Neuronal stem cell (in vitro differentiated cells): ENCODE measurements around the gene SLC22A16.
"Not testable (repeated sequence)": the region's sequence is repeated elsewhere in the genome, so short reads cannot be mapped to it uniquely, and the experiment has no call there.

ENCODE experiments used
- DNase-seq: peaks from one replicate; pipeline ENCODE4 v3.0.0-alpha.2; 2013; ENCODE audit warnings: low spot score
- H2AFZ ChIP-seq: one replicate; pipeline ENCODE4 v1.6.1; 2013; ENCODE audit warnings: mild to moderate bottlenecking, low read length, inconsistent platforms
- H2AK5ac ChIP-seq: 2 replicates; pipeline ENCODE4 v1.6.1; 2013; ENCODE audit warnings: low read depth, mild to moderate bottlenecking, inconsistent platforms, low read length, moderate library complexity, mixed read lengths
- H2BK120ac ChIP-seq: 2 replicates; pipeline ENCODE4 v1.6.1; 2013; ENCODE audit warnings: low read depth, mild to moderate bottlenecking, inconsistent platforms, low read length, moderate library complexity, mixed read lengths
- H2BK12ac ChIP-seq: one replicate; pipeline ENCODE4 v1.6.1; 2013; ENCODE audit warnings: low read length, inconsistent platforms
- H2BK15ac ChIP-seq: 2 replicates; pipeline ENCODE4 v1.6.1; 2013; ENCODE audit warnings: mild to moderate bottlenecking, low read length, inconsistent platforms, mixed read lengths
- H2BK5ac ChIP-seq: one replicate; pipeline ENCODE4 v1.6.1; 2013; ENCODE audit warnings: inconsistent platforms, mild to moderate bottlenecking, low read length, moderate library complexity
- H3K14ac ChIP-seq: one replicate; pipeline ENCODE4 v1.6.1; 2013; ENCODE audit warnings: low read length, inconsistent platforms
- H3K18ac ChIP-seq: 2 replicates; pipeline ENCODE4 v1.6.1; 2013; ENCODE audit warnings: low read length, inconsistent platforms
- H3K23ac ChIP-seq: 2 replicates; pipeline ENCODE4 v1.6.1; 2013; ENCODE audit warnings: low read depth, mild to moderate bottlenecking, mixed read lengths, low read length, inconsistent platforms; ENCODE audit not compliant: poor library complexity
- H3K27ac ChIP-seq: replicated peaks from 3 replicates; pipeline ENCODE4 v1.5.1; 2013; ENCODE audit warnings: low read length, inconsistent platforms
- H3K27me3 ChIP-seq, 3 experiments: 2 replicates each; pipeline ENCODE4 v1.6.1; 2013; ENCODE audit warnings: low read length in 3 of 3, mild to moderate bottlenecking in 2 of 3, inconsistent platforms in 1 of 3, low read depth in 1 of 3, mixed read lengths in 1 of 3, moderate library complexity in 1 of 3; ENCODE audit not compliant: control insufficient read depth in 3 of 3, insufficient read depth in 3 of 3
- H3K36me3 ChIP-seq, 2 donors: replicated peaks in 1 of 2; 2 replicates each; pipeline ENCODE4 v1.6.1; 2013; ENCODE audit warnings: low read length in 2 of 2; ENCODE audit not compliant: control insufficient read depth in 2 of 2, insufficient read depth in 2 of 2
- H3K4ac ChIP-seq: 2 replicates; pipeline ENCODE4 v1.6.1; 2013; ENCODE audit warnings: inconsistent platforms, mild to moderate bottlenecking, low read length, moderate library complexity
- H3K4me1 ChIP-seq, 2 donors: 1 replicate in 1 of 2; 2 replicates in 1 of 2; pipeline ENCODE4 v1.6.1; 2013; ENCODE audit warnings: low read length in 2 of 2, low read depth in 1 of 2; ENCODE audit not compliant: control insufficient read depth in 2 of 2, insufficient read depth in 1 of 2
- H3K4me2 ChIP-seq: one replicate; pipeline ENCODE4 v1.6.1; 2013; ENCODE audit warnings: mild to moderate bottlenecking, low read length, inconsistent platforms; ENCODE audit not compliant: insufficient read depth, poor library complexity, severe bottlenecking
- H3K4me3 ChIP-seq, 2 donors: 2 replicates each; pipeline ENCODE4 v1.5.1; 2013; ENCODE audit warnings: low read length in 2 of 2, mild to moderate bottlenecking in 2 of 2, inconsistent platforms in 1 of 2, moderate library complexity in 1 of 2
- H3K79me1 ChIP-seq: one replicate; pipeline ENCODE4 v1.6.1; 2013; ENCODE audit warnings: low read depth, mild to moderate bottlenecking, inconsistent platforms, low read length, moderate library complexity
- H3K9ac ChIP-seq: one replicate; pipeline ENCODE4 v1.6.1; 2013; ENCODE audit warnings: mild to moderate bottlenecking, low read depth, low read length, inconsistent platforms; ENCODE audit not compliant: poor library complexity
- H3K9me3 ChIP-seq, 2 donors: replicated peaks in 1 of 2; 2 replicates each; pipeline versions ENCODE3 to v1.6.1; 2013; ENCODE audit warnings: low read length in 2 of 2, mild to moderate bottlenecking in 2 of 2, inconsistent platforms in 1 of 2, low read depth in 1 of 2, mixed read lengths in 1 of 2, moderate library complexity in 1 of 2; ENCODE audit not compliant: control insufficient read depth in 2 of 2, insufficient read depth in 1 of 2
- H4K8ac ChIP-seq: one replicate; pipeline ENCODE4 v1.6.1; 2013; ENCODE audit warnings: low read depth, mild to moderate bottlenecking, inconsistent platforms, low read length, moderate library complexity
- H4K91ac ChIP-seq: one replicate; pipeline ENCODE4 v1.6.1; 2013; ENCODE audit warnings: low read length, low read depth, mild to moderate bottlenecking, inconsistent platforms; ENCODE audit not compliant: poor library complexity
- WGBS, 2 donors: extraction: QIAGEN DNeasy Blood & Tissue Kit; methylation state at CpG; one replicate each; pipeline ENCODE4 v1.1.7; 2013; ENCODE audit warnings: missing lambda C conversion rate in 2 of 2, mixed read lengths in 1 of 2; ENCODE audit not compliant: insufficient read length in 2 of 2, insufficient replicate concordance in 1 of 2; ENCODE audit errors: extremely low coverage in 2 of 2; 5-methylcytosine and 5-hydroxymethylcytosine counted together

The SLC22A16 gene

DNA sequence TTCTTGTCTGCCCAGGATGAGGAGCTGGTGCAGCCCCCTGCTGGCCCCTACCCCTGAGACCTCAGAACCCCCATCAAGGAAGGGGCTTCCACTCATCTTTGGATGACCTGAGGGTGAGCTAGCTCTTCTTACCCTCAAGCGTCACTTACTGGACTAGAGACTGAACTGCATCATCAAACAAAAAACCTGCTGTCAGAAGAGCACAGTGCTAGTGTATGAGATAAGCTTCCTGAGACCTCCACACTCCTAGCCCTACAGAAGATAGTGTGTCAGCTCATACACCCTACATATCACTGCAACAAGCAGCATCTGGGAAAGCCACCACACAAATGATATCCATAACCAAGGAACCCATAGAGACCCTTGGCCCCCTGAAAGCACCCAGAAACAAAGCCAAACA is 15.0 kb downstream of the SLC22A16 start:
- Histone ChIP-seq H3K9me3 (peaks cover 4 to 6% of the 10 kb centered on the region in 2 donors), H3K14ac (no peak overlapping the region)
- no CpG with 5 or more reads among the region's 1 CpG for WGBS, 2 donors

DNA sequence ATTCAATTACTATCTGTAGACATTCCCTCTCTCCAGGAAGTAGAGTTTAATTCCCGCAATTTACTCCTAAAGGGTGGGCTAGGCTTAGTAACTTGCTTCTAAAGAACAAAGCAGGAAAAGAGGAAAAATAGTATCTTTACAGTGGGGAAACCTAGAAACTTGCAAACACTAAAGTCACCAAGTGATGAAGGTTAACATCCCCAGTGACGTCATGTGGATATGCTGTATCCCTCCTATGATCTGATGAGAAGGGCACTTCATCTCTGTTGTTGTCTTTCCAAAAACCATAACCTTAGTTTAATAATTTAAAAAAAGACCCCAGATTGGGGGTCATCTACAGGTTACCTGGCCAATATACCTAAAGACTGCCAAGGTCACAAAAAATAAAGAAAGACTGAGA is 17.3 kb downstream of the SLC22A16 start:
- H3K9ac ChIP-seq = no peak overlapping the region
- no peaks in the 10 kb centered on the region for H3K27me3 ChIP-seq
- no peak for DNase-seq
- no peak overlapping the region for H3K4ac ChIP-seq
- no peak overlapping the region for H3K27ac ChIP-seq
- peaks cover 4 to 6% of the 10 kb centered on the region in 2 donors for H3K9me3 ChIP-seq
- no CpG with 5 or more reads among the region's 2 CpGs for WGBS, 2 donors
- H3K23ac ChIP-seq = no peak overlapping the region
- H3K4me3 ChIP-seq = no peak overlapping the region
- no peak overlapping the region for H2BK12ac ChIP-seq
- no peak overlapping the region for H2AK5ac ChIP-seq
- no peak overlapping the region for H3K14ac ChIP-seq
- no peak overlapping the region for H4K91ac ChIP-seq
- no peak overlapping the region for H2BK15ac ChIP-seq
- no peak overlapping the region for H2BK5ac ChIP-seq
- no peak overlapping the region for H3K18ac ChIP-seq
- no peak overlapping the region for H4K8ac ChIP-seq
- H3K36me3 ChIP-seq = no peaks in the 10 kb centered on the region
- H2BK120ac ChIP-seq = no peak overlapping the region
- H3K79me1 ChIP-seq = no peaks in the 10 kb centered on the region
- no peak overlapping the region for H3K4me2 ChIP-seq
- H2AFZ ChIP-seq = no peak overlapping the region
- H3K4me1 ChIP-seq = peaks cover 0 to under 1% of the 10 kb centered on the region in 2 donors

More for the DNA sequence above, 15.0 kb downstream of the SLC22A16 start:
- Histone ChIP-seq H3K4me2 (no peak overlapping the region), H2BK12ac (no peak overlapping the region), H3K4me3 (no peak overlapping the region), H2AK5ac (no peak overlapping the region), H2BK5ac (no peak overlapping the region), H4K91ac (no peak overlapping the region), H2AFZ (no peak overlapping the region), H3K27me3 (no peaks in the 10 kb centered on the region), H2BK120ac (no peak overlapping the region), H2BK15ac (no peak overlapping the region), H3K9ac (no peak overlapping the region), H3K79me1 (no peaks in the 10 kb centered on the region), H4K8ac (no peak overlapping the region), H3K4ac (no peak overlapping the region), H3K4me1 (no peaks in the 10 kb centered on the region), H3K36me3 (no peaks in the 10 kb centered on the region), H3K18ac (no peak overlapping the region), H3K27ac (no peak overlapping the region), H3K23ac (no peak overlapping the region)
- DNase-seq = no peak

DNA sequence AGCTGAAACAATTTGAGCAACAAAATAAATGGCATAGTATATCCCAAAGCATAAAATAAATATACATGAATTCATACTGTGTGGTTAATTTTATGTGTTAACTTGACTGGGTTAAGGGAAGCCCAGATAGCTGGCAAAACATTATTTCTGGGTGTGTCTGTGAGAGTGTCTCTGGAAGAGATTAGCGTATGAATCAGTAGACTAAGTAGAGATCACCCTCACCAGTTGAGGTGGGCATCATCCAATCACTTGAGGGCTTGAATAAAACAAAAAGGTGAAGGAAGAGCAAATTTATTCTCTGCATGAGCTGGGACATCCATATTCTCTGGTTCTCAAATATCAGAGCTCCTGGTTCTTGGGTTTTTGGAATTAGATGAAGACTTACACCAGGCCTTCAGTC is 17.9 kb downstream of the SLC22A16 start:
- no CpG with 5 or more reads among the region's 1 CpG for WGBS, 2 donors
- no peak overlapping the region for H3K23ac ChIP-seq
- no peaks in the 10 kb centered on the region for H3K79me1 ChIP-seq
- peaks cover 4 to 6% of the 10 kb centered on the region in 2 donors for H3K9me3 ChIP-seq
- no peak overlapping the region for H2BK120ac ChIP-seq
- H3K4me3 ChIP-seq = no peak overlapping the region
- H3K36me3 ChIP-seq = no peaks in the 10 kb centered on the region
- no peak overlapping the region for H3K9ac ChIP-seq
- no peak overlapping the region for H3K18ac ChIP-seq
- no peak overlapping the region for H2BK5ac ChIP-seq
- DNase-seq = no peak
- no peak overlapping the region for H4K91ac ChIP-seq
- no peak overlapping the region for H2AFZ ChIP-seq
- H3K4me2 ChIP-seq = no peak overlapping the region
- H3K27ac ChIP-seq = no peak overlapping the region
- H2AK5ac ChIP-seq = no peak overlapping the region
- H3K4me1 ChIP-seq = peaks cover 0 to 4% of the 10 kb centered on the region in 2 donors
- no peaks in the 10 kb centered on the region for H3K27me3 ChIP-seq
- no peak overlapping the region for H2BK12ac ChIP-seq
- no peak overlapping the region for H4K8ac ChIP-seq
- no peak overlapping the region for H2BK15ac ChIP-seq
- no peak overlapping the region for H3K14ac ChIP-seq
- no peak overlapping the region for H3K4ac ChIP-seq

DNA sequence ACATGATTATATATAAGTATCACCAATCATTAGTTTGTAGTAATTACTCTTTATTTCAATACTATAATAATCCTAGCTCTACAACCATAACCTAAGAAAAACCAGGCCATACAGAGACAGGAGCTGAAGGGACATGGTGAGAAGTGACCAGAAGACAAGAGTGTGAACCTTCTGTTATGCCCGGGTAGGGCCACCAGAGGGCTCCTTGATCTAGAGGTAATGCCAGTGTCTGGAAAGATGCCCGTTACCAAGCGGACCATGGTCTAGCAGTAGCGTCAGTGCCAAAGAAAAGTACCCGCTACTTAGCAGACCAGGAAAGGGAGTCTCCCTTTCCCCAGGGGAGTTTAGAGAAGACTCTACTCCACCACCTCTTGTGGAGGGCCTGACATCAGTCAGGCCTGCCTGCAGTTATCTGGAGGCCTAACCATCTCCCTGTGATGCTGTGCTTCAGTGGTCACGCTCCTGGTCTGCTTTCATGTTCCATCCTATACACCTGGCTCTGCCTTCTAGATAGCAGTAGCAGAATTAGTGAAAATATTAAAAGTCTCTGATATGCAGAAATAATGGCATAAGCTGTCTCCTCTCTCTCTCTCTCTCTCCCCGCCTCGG is 18.7 kb downstream of the SLC22A16 start:
- DNase-seq = not testable (repeated sequence)

More for the DNA sequence above, 18.7 kb downstream of the SLC22A16 start:
- H4K8ac ChIP-seq, H3K18ac ChIP-seq, H2AFZ ChIP-seq, H4K91ac ChIP-seq, H3K79me1 ChIP-seq, H2AK5ac ChIP-seq, H2BK120ac ChIP-seq, H2BK5ac ChIP-seq, H3K4ac ChIP-seq, H3K9me3 ChIP-seq, H3K23ac ChIP-seq, H3K4me2 ChIP-seq, H3K14ac ChIP-seq, H2BK12ac ChIP-seq, H3K27ac ChIP-seq, H3K4me1 ChIP-seq, H3K36me3 ChIP-seq, H3K27me3 ChIP-seq, H3K4me3 ChIP-seq, H2BK15ac ChIP-seq, H3K9ac ChIP-seq: not testable (repeated sequence)
- WGBS, 2 donors = no CpG with 5 or more reads among the region's 8 CpGs
